Measurements from ENCODE around the gene PYHIN1. TPM values are rescaled to one million over a fixed set of nuclear protein-coding genes. Genes with fewer than 3 reads are reported as not detected.

Gene PYHIN1
- total RNA-seq (1 to 10 TPM in 1 of 10 donors, under 1 TPM in 3, not detected in 6; 0.22 to 3.1 (median 0.56) TPM), polyA plus RNA-seq (under 1 TPM in 1 of 2 donors, not detected in 1; 0.07 TPM)
- long read RNA-seq, donor 1: 0 reads
- long read RNA-seq, donor 2: 0 reads
- long read RNA-seq, donor 3: 0 reads

DNA sequence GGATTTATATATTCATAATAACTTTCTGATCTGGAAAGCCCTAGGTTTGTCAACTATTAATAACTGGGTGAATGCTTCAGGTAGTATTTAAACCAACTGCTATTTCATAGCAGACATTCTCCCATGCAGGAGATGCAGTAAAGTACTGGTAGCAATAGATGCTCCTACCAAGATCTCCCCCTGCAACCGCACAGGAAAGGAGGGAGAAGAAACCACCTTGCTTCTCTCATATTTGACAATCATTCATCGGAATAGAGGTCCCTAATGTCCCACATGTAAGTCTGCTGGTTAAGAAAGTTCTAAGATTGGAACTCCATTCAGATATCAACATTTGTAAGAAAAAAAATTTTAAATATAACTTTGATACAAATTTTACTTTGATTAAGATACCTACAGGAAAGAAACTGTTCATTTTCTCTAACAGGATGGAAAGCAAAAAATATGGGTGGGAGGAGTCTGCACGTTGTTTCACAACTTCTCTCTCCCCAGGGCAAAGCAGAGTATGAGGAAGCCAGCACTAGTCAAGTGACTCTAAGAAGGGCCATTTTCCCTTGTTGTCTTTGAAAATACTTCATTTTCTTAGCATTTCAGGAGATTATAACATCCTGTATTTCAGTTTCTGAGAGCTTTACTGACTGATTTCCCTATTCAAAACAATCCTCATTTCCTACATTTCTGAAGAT lies at the start of gene PYHIN1:
Gene PYHIN1, plus strand, starts transcription at position 498 of the 683 bp plus-strand sequence. CDS start 5,359 bp downstream, outside the sequence.
- Histone ChIP-seq H3K9me3 (peaks cover 0 to 17% (median 11%) of the 10 kb centered on the region in 11 donors), H3K4me1 (no peaks in the 10 kb centered on the region), H3K4me3 (peak within 1 kb of the TSS in 2 of 10 donors; percentile 8 to 50), H3K27me3 (no peaks in the 10 kb centered on the region), H3K27ac (peak within 1 kb of the TSS in 1 of 10 donors; percentile 76), H3K36me3 (no peaks in the 10 kb centered on the region)
- ATAC-seq (no peak), DNase-seq (no peak)
- TF ChIP-seq CTCF (IDR thresholded peaks at IDR 0.05): no peak
- intact Hi-C loops (cut with DNase I): no loop called here
- 64 to 65% methylated on average over 3 of the region's 3 CpGs for WGBS, 2 donors

- ATAC-seq (no peak), DNase-seq (no peak)
- H3K36me3 ChIP-seq: no peaks in the 10 kb centered on the region
- intact Hi-C loops (cut with DNase I): no loop called here
- H3K27me3 ChIP-seq: no peaks in the 10 kb centered on the region
- no peak overlapping the region for H3K4me3 ChIP-seq
- no peak for TF ChIP-seq CTCF (IDR thresholded peaks at IDR 0.05)
- no peak overlapping the region for H3K27ac ChIP-seq
- peaks cover 0 to 15% (median 0%) of the 10 kb centered on the region in 11 donors for H3K9me3 ChIP-seq
- H3K4me1 ChIP-seq: no peaks in the 10 kb centered on the region
These were observed 37.7 kb upstream of the PYHIN1 start for GRCh38 chr1:158893654-158894053.

GRCh38 chr1:158898722-158899121 lies 32.6 kb upstream of the PYHIN1 start:
- intact Hi-C loops (cut with DNase I): no loop called here
- H3K27me3 ChIP-seq: no peaks in the 10 kb centered on the region
- TF ChIP-seq CTCF (IDR thresholded peaks at IDR 0.05): no peak
- H3K36me3 ChIP-seq: no peaks in the 10 kb centered on the region
- H3K4me1 ChIP-seq: no peaks in the 10 kb centered on the region
- DNase-seq (no peak), ATAC-seq (no peak)
- no peak overlapping the region for H3K4me3 ChIP-seq
- peaks cover 0 to 11% (median 0%) of the 10 kb centered on the region in 11 donors for H3K9me3 ChIP-seq
- no peak overlapping the region for H3K27ac ChIP-seq
- WGBS, 2 donors: 88% methylated on average over 2 of the region's 2 CpGs; no CpG with 5 or more reads in 1 of the 2 donors

GRCh38 chr1:158901623-158902022 lies 29.7 kb upstream of the PYHIN1 start:
- no peaks in the 10 kb centered on the region for H3K4me1 ChIP-seq
- H3K27ac ChIP-seq: no peak overlapping the region
- no peak for DNase-seq
- 67 to 83% methylated on average over 3 of the region's 3 CpGs for WGBS, 2 donors
- no peak for ATAC-seq
- no peaks in the 10 kb centered on the region for H3K27me3 ChIP-seq
- intact Hi-C loops (cut with DNase I): no loop called here
- peaks cover 0 to 7% (median 0%) of the 10 kb centered on the region in 11 donors for H3K9me3 ChIP-seq
- H3K4me3 ChIP-seq: no peak overlapping the region
- H3K36me3 ChIP-seq: no peaks in the 10 kb centered on the region
- TF ChIP-seq CTCF (IDR thresholded peaks at IDR 0.05): no peak

Measured in heart right ventricle (tissue), 16 donors.